H1 (cell line): ENCODE measurements around the gene KRTAP12-3. TPM values are rescaled to one million over a fixed set of nuclear protein-coding genes. Genes with fewer than 3 reads are reported as not detected.
A peak's percentile ranks its signal among the peaks of the same experiment; 100 is the strongest.

ENCODE experiments used
- CTCF ChIA-PET: fragments of 300-600 bp; sonication (Branson Sonifier 250); formaldehyde crosslinking; loops from one replicate; lab custom pipeline; 2021; ENCODE audit not compliant: partially characterized antibody; lab: Charles Lee
- POLR2A ChIA-PET: fragments of 300-600 bp; sonication (Branson Sonifier 250); formaldehyde crosslinking; loops from one replicate; lab custom pipeline; 2021; ENCODE audit warnings: inconsistent platforms; ENCODE audit not compliant: partially characterized antibody; lab: Charles Lee
- DNase-seq, 2 experiments: peaks; one replicate each; pipeline versions ENCODE4 v3.0.0 to v3.0.0-alpha.2; 2010 to 2022; ENCODE audit warnings: low spot score in 2 of 2, low read depth in 1 of 2, mixed read lengths in 1 of 2
- FAIRE-seq: peaks from 2 replicates; lab custom pipeline; 2011; peaks lifted over from hg19 to GRCh38; lab: Jason Lieb, UNC
- H2AFZ ChIP-seq: 2 replicates; pipeline ENCODE4 v1.8.1; 2012; ENCODE audit warnings: low read length, inconsistent platforms
- H2AK5ac ChIP-seq: 2 replicates; pipeline ENCODE4 v1.6.1; 2013; ENCODE audit warnings: low read depth, low read length
- H2BK120ac ChIP-seq: replicated peaks from 2 replicates; pipeline ENCODE3; 2013; ENCODE audit warnings: low read depth, low read length, inconsistent platforms
- H2BK12ac ChIP-seq: 2 replicates; pipeline ENCODE4 v1.6.1; 2013; ENCODE audit warnings: low read depth, low read length
- H2BK15ac ChIP-seq: 2 replicates; pipeline ENCODE4 v1.6.1; 2013; ENCODE audit warnings: low read length
- H2BK20ac ChIP-seq: 2 replicates; pipeline ENCODE4 v1.6.1; 2013; ENCODE audit warnings: low read length
- H2BK5ac ChIP-seq: 2 replicates; pipeline ENCODE4 v1.6.1; 2013; ENCODE audit warnings: low read depth, low read length
- H3K14ac ChIP-seq: 2 replicates; pipeline ENCODE4 v1.6.1; 2013; ENCODE audit warnings: inconsistent platforms; ENCODE audit not compliant: insufficient read length
- H3K18ac ChIP-seq: 2 replicates; pipeline ENCODE4 v1.6.1; 2013; ENCODE audit warnings: low read length; ENCODE audit errors: extremely low read depth
- H3K23ac ChIP-seq: 2 replicates; pipeline ENCODE4 v1.6.1; 2013; ENCODE audit warnings: inconsistent platforms; ENCODE audit not compliant: insufficient read length
- H3K23me2 ChIP-seq: 2 replicates; pipeline ENCODE4 v1.6.1; 2013; ENCODE audit warnings: low read depth, low read length
- H3K27ac ChIP-seq: 2 replicates; pipeline ENCODE4 v1.6.1; 2011; ENCODE audit warnings: low read depth, low read length, inconsistent platforms
- H3K27me3 ChIP-seq, 4 experiments: replicated peaks in 1 of 4; 1 replicate in 1 of 4; 2 replicates in 3 of 4; pipeline versions ENCODE4 v1.6.1 to v1.8.1; 2011 to 2013; ENCODE audit warnings: low read length in 3 of 4, mild to moderate bottlenecking in 3 of 4, inconsistent platforms in 2 of 4, mixed read lengths in 2 of 4, moderate library complexity in 1 of 4; ENCODE audit not compliant: control insufficient read depth in 3 of 4, insufficient read depth in 3 of 4; ENCODE audit errors: extremely low read depth in 1 of 4
- H3K36me3 ChIP-seq, 4 experiments: 2 replicates each; pipeline versions ENCODE4 v1.6.1 to v1.8.1; 2011 to 2013; ENCODE audit warnings: mild to moderate bottlenecking in 4 of 4, low read length in 3 of 4, moderate library complexity in 2 of 4, control low read depth in 1 of 4, inconsistent platforms in 1 of 4; ENCODE audit not compliant: insufficient read depth in 4 of 4, control insufficient read depth in 2 of 4
- H3K4ac ChIP-seq: replicated peaks from 2 replicates; pipeline ENCODE3; 2013; ENCODE audit warnings: low read length, low read depth, mixed read lengths, inconsistent platforms; ENCODE audit not compliant: insufficient read length
- H3K4me1 ChIP-seq, 4 experiments: replicated peaks in 1 of 4; 1 replicate in 1 of 4; 2 replicates in 3 of 4; pipeline versions ENCODE4 v1.6.1 to v1.8.1; 2011 to 2013; ENCODE audit warnings: low read length in 3 of 4, inconsistent platforms in 2 of 4, mixed read lengths in 1 of 4; ENCODE audit not compliant: insufficient read depth in 4 of 4, control insufficient read depth in 3 of 4
- H3K4me2 ChIP-seq, 2 experiments: 2 replicates each; pipeline versions ENCODE4 v1.6.1 to v1.8.1; 2011 to 2013; ENCODE audit warnings: low read depth in 2 of 2, low read length in 2 of 2, control low read depth in 1 of 2, inconsistent platforms in 1 of 2, mild to moderate bottlenecking in 1 of 2; ENCODE audit not compliant: insufficient read depth in 1 of 2
- H3K4me3 ChIP-seq, 4 experiments: fragments of 200-600, 300-600 bp in 1 of 4; sonication (generic), shearing (Covaris generic), sonication (Bioruptor Twin) in 1 of 4; 2 replicates each; pipeline versions ENCODE4 v1.5.1 to v1.8.1; 2011 to 2016; ENCODE audit warnings: low read length in 4 of 4, low read depth in 3 of 4, control low read depth in 2 of 4, inconsistent platforms in 2 of 4, mild to moderate bottlenecking in 2 of 4, mixed read lengths in 1 of 4, moderate library complexity in 1 of 4; ENCODE audit not compliant: insufficient read depth in 2 of 4; ENCODE audit errors: extremely low read depth in 1 of 4
- H3K56ac ChIP-seq: replicated peaks from 2 replicates; pipeline ENCODE3; 2013; ENCODE audit warnings: low read depth, mild to moderate bottlenecking, mixed read lengths, low read length, inconsistent platforms; ENCODE audit not compliant: insufficient read length
- H3K79me1 ChIP-seq: 2 replicates; pipeline ENCODE4 v1.6.1; 2013; ENCODE audit warnings: low read depth, low read length, control low read depth
- H3K79me2 ChIP-seq, 2 experiments: 2 replicates each; pipeline versions ENCODE4 v1.6.1 to v1.8.1; 2012 to 2013; ENCODE audit warnings: low read length in 2 of 2, mild to moderate bottlenecking in 2 of 2, inconsistent platforms in 1 of 2; ENCODE audit not compliant: insufficient read depth in 2 of 2, control insufficient read depth in 1 of 2
- H3K9ac ChIP-seq, 4 experiments: replicated peaks in 1 of 4; 1 replicate in 1 of 4; 2 replicates in 3 of 4; pipeline versions ENCODE4 v1.6.1 to v1.8.1; 2011 to 2013; ENCODE audit warnings: low read depth in 3 of 4, low read length in 3 of 4, control low read depth in 2 of 4, mild to moderate bottlenecking in 2 of 4, moderate library complexity in 2 of 4, inconsistent platforms in 1 of 4; ENCODE audit errors: extremely low read depth in 1 of 4
- H3K9me3 ChIP-seq, 2 experiments: 2 replicates each; pipeline versions ENCODE4 v1.6.1 to v1.8.1; 2012 to 2013; ENCODE audit warnings: mild to moderate bottlenecking in 2 of 2, moderate library complexity in 2 of 2, control low read depth in 1 of 2, inconsistent platforms in 1 of 2, low read depth in 1 of 2, low read length in 1 of 2, mixed read lengths in 1 of 2; ENCODE audit not compliant: insufficient read depth in 2 of 2
- H4K20me1 ChIP-seq, 2 experiments: replicated peaks in 1 of 2; 2 replicates each; pipeline versions ENCODE3 to v1.8.1; 2011 to 2013; ENCODE audit warnings: inconsistent platforms in 2 of 2, low read length in 2 of 2, mild to moderate bottlenecking in 1 of 2; ENCODE audit not compliant: insufficient read depth in 2 of 2, control insufficient read depth in 1 of 2
- H4K5ac ChIP-seq: 2 replicates; pipeline ENCODE4 v1.6.1; 2013; ENCODE audit warnings: low read length, low read depth, mixed read lengths, inconsistent platforms; ENCODE audit not compliant: insufficient read length
- H4K8ac ChIP-seq: 2 replicates; pipeline ENCODE4 v1.8.0; 2013; ENCODE audit warnings: mild to moderate bottlenecking, moderate library complexity, low read length, inconsistent platforms; ENCODE audit not compliant: insufficient read depth; ENCODE audit errors: extremely low read depth
- H4K91ac ChIP-seq: replicated peaks from 2 replicates; pipeline ENCODE3; 2013; ENCODE audit warnings: low read length, mixed read lengths, inconsistent platforms; ENCODE audit not compliant: insufficient read length
- ASH2L ChIP-seq: fragments of 200-600, 300-600 bp; sonication (generic); IDR thresholded peaks from one replicate; pipeline ENCODE4 v1.7.1; 2017; ENCODE audit warnings: low read length
- BACH1 ChIP-seq: IDR thresholded peaks from 2 replicates; pipeline ENCODE4 v1.6.1; 2012; ENCODE audit warnings: low read length, improper control_type of control experiment
- WGBS, 2 experiments: shearing (Covaris generic) in 1 of 2; methylation state at CpG; one replicate each; pipeline versions ENCODE4 v1.1.6 to v1.1.7; 2013 to 2015; ENCODE audit warnings: low lambda C conversion rate in 2 of 2, mixed read lengths in 2 of 2, inconsistent platforms in 1 of 2, low coverage in 1 of 2, missing lambda C conversion rate in 1 of 2; ENCODE audit not compliant: insufficient replicate concordance in 2 of 2, insufficient coverage in 1 of 2, insufficient read length in 1 of 2; ENCODE audit errors: extremely low coverage in 1 of 2, missing lambda C conversion rate in 1 of 2; 5-methylcytosine and 5-hydroxymethylcytosine counted together
- polyA plus RNA-seq, 7 experiments: library from polyadenylated mRNA; depleted of rRNA in 3 of 7; stranded (reverse) in 5 of 7; unstranded in 2 of 7; fragments of >200 nt in 5 of 7; fragments of 200-250 nt in 2 of 7; gene quantifications; 1 replicate in 5 of 7; 2 replicates in 1 of 7; 4 replicates in 1 of 7; pipeline versions ENCODE4 v1.2.1 to v1.2.3, GENCODE V29; 2011 to 2013; ENCODE audit warnings: missing spikeins in 2 of 7, mixed read lengths in 2 of 7
- total RNA-seq: library from RNA; stranded (reverse); fragmentation: NEBNext Ultra II Directional; extraction: Animal tissue kit (Norgen Biotek cat#: 25700); gene quantifications from 2 replicates; pipeline ENCODE4 v1.2.1, GENCODE V29; 2021
- TF ChIP-seq, protein P1 (sequence below): IDR thresholded peaks from 2 replicates; pipeline ENCODE4 v1.6.1; 2012; ENCODE audit warnings: inconsistent platforms

KRTAP12-3 gene
- total and polyA plus RNA-seq, 2 of the 8 experiments (the other 6 are each of a cell fraction or from before 2014, with no cell fraction given): not detected

GRCh38 chr21:44636209-44637017 lies 21.3 kb upstream of the KRTAP12-3 start:
- H3K23me2 ChIP-seq: no peaks in the 10 kb centered on the region
- FAIRE-seq (no peak), DNase-seq (no peak)
- H2BK5ac ChIP-seq: 0 out of 2 replicates have a peak overlapping the region, but pooled peaks have one; percentile 9
- no peak overlapping the region for H3K23ac ChIP-seq
- CTCF ChIA-PET: no interaction called here
- no peak overlapping the region for H2BK12ac ChIP-seq
- no peak overlapping the region for H2BK20ac ChIP-seq
- no peak overlapping the region for H3K9ac ChIP-seq
- H3K56ac ChIP-seq: no peak overlapping the region
- no peak for TF ChIP-seq BACH1
- no peak for TF ChIP-seq ASH2L
- TF ChIP-seq, protein P1, sequence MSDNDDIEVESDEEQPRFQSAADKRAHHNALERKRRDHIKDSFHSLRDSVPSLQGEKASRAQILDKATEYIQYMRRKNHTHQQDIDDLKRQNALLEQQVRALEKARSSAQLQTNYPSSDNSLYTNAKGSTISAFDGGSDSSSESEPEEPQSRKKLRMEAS: no peak
- H3K4me3 ChIP-seq: no peak overlapping the region
- H3K18ac ChIP-seq: no peak overlapping the region
- no peak overlapping the region for H4K5ac ChIP-seq
- H2AFZ ChIP-seq: no peak overlapping the region
- no peak overlapping the region; the same call in 1 of the 2 replicates for H4K8ac ChIP-seq
- H2AK5ac ChIP-seq: no peak overlapping the region
- no peaks in the 10 kb centered on the region for H3K79me2 ChIP-seq
- no peak overlapping the region for H2BK15ac ChIP-seq
- H3K9me3 ChIP-seq: peaks cover 3 to 10% of the 10 kb centered on the region in 2 experiments; a peak in 3 of 4 replicates
- H4K91ac ChIP-seq: no peak overlapping the region
- no peak overlapping the region for H2BK120ac ChIP-seq
- no peak overlapping the region for H3K4ac ChIP-seq
- H3K14ac ChIP-seq: no peak overlapping the region
- no peaks in the 10 kb centered on the region for H3K27me3 ChIP-seq
- H3K79me1 ChIP-seq: no peaks in the 10 kb centered on the region
- POLR2A ChIA-PET: no interaction called here
- WGBS, 2 experiments: 86% methylated on average over 13 of the region's 15 CpGs; no CpG with 5 or more reads in 1 of the 2 experiments
- no peaks in the 10 kb centered on the region; a peak in 1 of 7 replicates for H3K4me1 ChIP-seq
- no peak overlapping the region for H3K27ac ChIP-seq
- peaks cover 0 to 3% of the 10 kb centered on the region in 2 experiments for H4K20me1 ChIP-seq
- H3K4me2 ChIP-seq: no peak overlapping the region
- H3K36me3 ChIP-seq: no peaks in the 10 kb centered on the region
